ENCODE measurements around the gene GPR15.
"Not testable (repeated sequence)": the region's sequence is repeated elsewhere in the genome, so short reads cannot be mapped to it uniquely, and the experiment has no call there.

Gene GPR15

DNA sequence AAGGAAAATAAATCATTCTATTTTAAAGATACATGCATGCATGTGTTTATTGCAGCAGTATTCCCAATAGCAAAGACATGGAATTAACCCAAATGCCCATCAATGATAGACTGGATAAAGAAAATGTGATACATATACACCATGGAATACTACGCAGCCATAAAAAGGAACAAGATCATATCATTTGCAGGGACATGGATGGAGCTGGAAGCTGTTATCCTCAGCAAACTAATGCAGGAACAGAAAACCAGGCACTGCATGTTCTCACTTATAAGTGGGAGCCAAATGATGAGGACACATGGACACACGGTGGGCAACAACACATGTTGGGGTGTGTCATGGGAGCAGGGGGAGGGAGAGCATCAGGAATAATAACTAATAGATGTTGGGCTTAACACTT, 28.0 kb downstream of the GPR15 start:
- not testable (repeated sequence) for DNase-seq

DNA sequence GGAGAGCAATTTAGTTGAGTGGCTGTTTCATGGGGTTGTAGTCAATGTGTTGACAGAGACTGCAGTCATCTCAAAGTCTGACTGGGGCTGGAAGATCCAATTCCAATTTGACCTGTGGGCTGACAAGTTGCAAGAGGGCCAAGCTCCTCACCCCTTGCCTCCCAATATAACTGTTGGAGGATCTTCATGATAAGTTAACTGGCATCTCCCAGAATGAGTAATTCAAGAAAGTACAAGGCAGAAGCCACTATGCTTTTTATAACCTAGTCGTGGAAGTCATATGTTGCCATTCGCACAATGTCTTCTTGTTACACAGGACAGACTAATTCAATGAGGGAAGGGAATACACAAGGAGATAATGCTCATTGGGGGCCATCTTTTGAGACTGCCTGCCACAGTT, 29.1 kb downstream of the GPR15 start:
- DNase-seq: no peak

DNA sequence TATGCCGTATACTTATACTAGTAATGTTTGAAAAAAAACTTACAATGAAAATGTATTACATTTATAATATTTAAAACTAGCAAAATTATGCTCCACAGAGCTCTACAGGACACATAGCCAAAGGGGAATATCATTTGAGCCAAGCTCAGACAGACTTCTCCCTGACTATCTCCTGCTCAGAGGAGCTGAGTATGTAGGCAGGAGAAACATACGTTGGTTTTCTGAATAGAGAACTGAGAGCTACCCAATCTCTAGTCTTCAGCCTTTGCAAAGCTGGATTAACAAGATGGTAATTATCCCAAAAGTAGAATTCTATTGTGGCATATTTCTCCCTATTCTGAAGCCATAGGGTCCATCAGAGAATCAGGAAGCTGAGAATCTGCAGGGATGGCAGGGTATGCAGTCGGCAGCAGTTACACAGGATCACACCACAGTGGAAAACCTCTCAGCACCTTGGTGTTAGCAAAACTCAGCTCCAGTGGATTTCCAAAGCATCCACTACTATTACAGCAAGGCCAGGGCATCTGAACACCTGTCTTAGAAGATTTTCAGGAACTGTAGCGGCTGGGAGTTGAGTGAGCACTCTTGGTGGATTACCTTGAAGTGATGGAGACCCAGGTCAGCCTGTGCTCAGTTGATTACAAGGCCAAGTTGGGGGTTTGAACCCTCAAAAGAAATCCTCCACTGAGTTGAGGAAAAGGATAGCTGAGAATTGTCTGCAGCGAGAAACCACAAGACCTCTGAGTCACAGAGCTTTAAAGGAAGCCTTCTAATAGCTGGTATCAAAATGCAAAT, 30.1 kb downstream of the GPR15 start:
- no peak for DNase-seq

DNA sequence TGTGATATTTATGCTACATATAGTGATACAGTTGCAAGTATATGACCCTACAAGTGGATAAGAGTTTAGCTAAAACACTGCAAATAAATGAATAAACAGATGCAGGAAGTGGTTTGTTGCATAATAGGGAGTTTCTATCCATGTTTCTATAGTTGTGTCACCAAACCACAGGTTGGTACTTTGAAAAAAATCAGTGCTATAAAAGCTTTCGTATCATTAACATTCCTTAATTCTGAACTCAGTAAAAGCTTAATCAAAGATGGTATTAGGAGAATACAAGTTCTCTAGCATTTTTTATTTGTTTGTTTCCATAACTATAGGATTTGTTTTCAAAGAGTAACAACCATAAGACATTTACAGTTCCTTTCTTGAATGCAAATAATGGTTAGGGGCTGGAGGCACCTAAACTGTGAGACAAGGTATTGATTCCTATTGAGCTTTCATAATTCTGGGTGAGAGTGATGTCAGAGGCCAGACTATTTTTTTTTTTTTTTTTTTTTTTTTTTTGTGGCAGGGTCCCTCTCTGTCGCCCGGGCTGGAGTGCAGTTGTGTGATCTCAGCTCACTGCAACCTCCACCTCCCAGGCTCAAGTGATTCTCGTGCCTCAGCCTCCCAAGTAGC, 32.0 kb downstream of the GPR15 start:
- no peak for DNase-seq

DNA sequence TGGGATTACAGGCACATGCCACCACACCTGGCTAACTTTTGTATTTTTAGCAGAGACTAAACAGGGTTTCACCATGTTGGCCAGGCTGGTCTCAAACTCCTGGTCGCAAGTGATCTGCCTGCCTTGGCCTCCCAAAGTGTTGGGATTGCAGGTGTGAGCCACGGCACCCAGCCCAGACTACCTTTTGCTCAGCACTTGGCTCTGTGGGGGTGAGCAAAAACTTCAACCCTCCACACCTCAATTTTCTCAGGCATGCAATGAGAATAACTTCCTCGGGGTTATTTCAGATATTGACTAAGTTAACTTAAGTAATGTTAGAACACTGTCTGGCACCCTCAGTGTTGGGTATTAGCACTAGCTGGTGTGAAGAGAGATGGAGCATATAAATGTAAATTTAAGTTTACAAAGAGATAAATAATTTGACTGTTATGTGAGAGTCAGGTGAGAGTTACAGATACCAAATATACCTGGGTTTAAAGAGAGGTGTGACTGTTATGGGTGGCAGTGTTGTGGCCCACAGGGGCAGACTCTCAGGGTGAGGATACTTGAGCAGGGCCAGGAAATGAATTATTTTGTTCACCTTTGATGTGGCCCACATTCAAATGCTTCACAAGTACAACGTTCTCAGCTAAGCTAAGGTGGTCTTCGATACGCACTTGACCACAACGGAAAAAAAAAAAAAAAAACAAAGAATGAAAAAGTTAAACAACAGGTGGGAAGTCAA, 32.7 kb downstream of the GPR15 start:
- no peak for DNase-seq

DNA sequence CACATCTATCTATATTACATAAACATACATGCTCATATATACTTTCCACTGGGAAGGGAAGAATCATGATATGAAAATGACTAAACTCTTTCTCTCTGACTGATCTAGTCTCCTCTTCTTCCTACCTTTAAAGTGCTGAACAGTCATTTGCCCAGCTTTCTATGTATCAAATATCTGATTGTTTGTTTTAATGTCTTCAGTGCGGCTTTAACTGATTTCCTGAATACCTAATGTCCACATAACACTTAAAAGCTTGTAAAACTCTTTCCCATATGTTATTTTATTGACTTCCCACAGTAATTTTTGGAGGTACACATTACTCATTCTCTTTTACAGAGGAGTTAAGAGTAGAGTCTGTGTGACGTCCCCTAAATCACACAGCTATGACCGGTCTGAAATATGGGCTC, 33.5 kb downstream of the GPR15 start:
- DNase-seq: no peak

DNA sequence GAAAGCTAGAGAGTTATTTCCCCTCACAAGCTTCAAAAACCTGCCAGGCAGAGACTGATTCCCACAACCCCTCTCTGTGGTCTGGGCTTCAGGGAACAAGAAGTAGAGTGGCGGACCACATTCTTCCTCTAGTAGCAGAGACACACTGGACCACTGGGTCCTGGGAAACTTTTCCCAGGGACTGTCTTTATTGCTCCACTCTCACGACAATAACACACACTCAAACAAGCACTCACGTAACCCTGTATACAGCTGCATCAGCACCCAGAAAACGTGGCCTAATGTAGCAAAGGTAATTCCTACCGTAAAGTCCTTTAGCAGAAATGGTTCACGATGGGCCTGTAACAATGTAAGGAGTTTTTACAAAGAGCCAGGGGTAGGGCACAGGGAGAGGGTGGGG, 34.1 kb downstream of the GPR15 start:
- DNase-seq: no peak

DNA sequence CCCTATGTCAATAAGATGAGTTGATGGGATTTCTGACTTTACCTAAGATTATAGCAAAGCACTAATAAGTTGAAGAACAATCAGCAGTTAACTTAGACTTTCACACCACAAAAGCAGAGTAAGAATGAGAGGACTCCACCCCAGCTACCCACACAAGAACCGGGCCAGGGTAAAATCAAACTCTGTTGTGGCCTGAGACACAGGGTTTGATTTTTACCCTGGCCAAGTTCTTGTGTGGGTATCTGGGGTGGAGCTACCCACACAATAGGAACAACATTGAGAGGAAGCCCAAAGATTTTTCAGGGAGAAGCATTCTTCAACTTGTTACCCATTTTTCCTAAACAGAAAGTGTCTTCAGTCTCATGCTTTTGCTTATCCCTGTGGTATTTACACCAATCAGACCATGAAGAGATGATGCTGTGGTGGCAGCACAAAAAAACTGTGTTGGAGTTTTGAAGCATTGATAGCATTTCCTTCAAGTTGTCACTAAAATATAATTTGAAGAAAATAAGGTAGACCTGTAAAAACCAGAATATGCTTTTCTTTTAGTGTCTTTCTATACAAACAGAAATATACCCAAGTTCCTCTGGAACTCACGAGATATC, 36.0 kb downstream of the GPR15 start:
- DNase-seq: no peak

DNA sequence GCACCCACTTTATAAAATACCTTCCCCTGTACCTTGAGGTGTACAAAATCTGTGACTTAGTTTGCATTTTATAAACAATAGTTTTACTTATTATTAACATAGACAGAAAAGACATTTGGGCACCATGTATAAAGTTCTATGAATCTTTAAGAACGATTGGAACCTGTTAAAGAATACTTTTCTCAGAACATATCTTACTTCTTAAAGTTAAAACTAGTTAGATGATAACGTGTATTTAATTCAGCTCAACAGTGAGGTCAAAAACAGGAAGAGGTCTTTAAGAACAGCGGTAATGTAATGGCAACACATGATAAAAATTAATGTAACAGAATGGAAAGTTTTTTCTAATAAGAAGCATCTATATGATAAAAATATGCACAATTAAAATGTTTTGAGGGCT, 36.6 kb downstream of the GPR15 start:
- no peak for DNase-seq

DNA sequence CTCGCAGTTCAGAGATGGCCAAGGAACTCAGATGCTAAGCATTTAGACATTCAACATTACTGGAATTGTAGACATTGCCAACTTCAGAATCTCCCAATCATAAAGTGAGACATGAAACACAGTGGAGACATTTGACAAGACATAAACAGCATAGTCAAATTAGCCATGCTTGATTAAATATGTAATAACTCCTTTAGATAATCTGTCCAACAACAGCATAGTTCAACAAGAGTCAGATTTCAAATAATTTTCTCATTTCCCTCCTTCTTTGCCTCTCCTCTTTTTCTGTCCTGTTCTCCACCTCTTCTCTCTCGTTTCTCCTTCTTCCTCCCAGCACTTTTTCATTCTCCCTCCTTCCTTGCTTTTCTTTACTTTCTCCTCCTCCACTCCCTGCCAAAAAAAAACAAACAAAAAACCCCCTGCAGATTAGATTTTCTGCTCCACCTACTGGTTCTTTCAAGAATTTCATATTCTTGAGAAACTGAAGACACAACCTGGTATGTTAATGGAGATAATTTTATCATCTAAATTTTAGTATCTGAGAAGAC, 41.5 kb downstream of the GPR15 start:
- DNase-seq: no peak

DNA sequence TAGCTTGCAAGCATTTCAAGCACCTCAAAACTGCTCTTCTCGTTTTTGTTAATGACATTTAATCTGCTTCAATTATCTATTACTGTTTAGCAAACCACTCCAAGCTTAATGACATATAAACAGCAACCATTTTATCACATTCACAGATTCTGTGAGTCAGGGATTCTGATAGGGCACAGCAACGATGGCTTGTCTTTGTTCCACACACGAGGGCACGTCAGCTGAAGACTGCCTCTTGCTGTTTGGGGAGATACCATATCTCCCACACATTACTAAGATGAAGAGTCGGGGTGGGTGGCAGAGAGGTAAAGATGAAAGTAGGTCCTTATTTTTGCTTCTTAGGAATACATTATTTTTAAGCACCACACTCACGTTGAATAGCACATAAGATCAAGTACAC, 42.4 kb downstream of the GPR15 start:
- no peak for DNase-seq

DNA sequence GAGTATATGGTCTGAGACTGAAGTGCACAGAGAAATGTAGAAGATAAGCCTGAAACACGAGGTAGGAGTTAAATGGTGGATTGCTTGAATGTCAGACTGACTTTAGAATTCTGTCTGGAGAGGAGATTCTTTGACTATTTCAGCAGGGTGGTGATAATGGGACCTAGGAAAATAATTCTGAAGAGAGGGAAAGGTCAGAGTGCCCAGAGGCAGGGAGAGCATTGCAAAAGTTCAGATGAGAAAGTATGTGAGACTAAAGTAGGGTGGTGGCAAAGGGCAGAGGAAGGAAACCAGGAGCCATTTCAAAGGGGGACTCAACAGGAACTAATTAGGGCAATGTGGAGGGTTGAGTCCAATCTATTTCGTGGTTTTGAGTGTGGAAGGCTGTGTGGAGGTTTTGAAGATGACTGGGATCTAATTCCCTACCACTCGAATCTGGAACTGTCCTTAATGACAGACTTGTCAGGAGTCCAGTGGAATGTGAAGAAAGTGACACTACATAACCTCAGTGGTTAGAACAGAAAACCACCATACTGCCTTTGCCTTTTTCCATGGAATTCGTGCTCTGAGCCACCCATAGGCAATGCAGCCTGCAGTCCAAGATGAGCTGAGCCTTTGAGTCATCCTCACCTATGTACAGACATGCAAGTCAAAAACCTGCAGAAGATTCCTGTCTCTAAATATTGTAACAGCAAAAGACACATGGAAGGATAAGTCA, 45.6 kb downstream of the GPR15 start:
- no peak for DNase-seq

DNA sequence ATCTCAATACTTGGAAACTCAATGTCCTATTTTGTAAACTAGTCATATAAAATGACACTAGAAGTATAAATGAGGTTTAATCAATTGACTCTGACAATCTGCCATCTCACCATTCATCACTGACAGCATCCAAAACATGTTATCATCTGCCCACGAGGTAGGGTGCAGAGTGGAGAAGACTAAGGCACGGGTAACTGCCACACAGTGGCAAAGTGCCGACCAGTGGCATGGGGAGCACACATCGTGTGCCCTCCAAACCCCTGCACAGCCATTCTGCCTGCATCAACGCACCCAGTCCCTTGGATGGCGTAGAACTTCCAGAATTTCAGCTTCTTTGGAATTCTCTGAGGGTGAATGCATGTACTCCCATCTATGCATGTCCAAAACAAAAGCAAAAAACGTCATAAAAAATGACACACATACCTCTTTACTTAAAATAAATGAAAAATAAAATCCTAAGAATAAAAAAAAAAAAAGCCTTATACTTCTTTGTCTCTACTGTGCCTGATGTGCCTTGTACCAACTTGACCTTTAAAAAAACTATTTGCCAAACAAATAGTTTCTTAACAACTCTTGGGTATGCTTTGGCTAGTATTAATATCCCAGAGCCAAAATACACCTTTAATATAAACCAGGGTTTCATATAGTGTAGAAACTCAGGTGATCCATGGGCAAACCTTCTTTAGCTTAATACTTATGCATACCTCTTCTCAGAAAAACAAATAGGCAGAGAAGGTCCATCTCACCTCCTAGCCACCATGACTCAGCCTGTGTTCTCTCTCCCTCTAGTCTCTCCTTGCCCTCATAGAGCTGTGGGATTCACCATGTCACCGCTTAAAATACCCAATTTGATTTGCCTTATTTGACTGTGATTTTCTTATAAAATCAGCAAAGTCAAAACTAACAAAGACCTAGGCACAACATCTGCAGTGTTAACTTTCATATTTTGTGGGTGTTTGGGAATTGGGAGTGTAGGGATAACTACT, 48.9 kb downstream of the GPR15 start:
- no peak for DNase-seq

DNA sequence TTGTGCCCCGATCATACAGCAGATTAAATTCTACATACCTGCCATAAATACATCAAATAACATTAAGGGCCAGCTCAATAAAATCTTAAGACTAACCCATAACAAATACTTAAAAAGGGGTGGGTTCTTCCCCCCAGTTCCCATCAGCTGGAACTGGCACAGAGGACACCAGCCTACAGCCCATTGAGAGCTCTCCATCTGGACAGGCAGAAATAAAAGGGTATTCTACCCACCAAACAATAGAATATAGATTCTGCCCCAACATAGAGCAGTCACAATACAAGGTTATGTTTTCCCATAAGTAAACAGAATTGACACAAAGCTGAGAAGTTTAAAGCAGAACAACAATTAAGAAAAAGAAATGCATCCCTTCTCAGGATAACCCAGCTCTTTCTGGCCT, 49.7 kb downstream of the GPR15 start:
- no peak for DNase-seq

DNA sequence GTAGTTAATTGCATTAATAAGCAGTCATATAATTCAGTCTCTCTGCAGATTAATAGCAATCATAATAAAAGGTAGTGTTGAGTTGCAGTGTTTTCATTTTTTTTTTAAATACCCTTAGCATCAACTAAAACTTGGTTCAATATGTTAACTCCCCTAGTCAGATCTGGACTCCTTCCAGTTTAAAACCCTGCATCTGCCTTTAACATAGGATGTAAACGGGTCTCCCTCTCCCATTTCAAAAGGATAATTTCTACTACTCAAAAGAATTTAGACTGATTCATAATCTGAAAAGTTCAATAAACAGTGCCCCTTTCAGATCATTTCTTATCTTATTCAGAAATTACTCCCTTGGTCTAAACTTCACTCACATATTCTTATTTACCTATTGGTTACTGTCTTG, 50.3 kb downstream of the GPR15 start:
- no peak for DNase-seq

DNA sequence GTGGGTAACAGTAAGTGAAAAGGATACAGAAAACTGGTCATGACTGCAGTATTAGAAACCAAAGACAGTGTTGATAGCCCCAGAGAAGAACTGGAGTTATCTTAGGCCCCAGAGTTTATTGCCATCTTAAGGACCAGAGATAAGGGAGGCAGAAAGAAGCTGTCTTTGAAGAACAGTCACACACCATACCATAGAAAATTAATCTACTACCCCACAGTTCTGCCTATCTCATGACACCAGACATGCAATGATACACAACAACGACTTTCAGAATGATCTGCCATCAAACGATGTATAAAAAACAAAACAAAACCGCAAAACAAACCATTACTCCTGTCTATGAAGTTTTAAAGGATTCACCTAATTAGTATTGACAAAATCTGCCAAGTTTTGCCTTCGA, 52.0 kb downstream of the GPR15 start:
- DNase-seq: no peak

Measured in stimulated activated CD4-positive, alpha-beta T cell treated with anti-CD3 and anti-CD28 coated beads, Interleukin-4, amount 100 ng/mL, for 4 hours (primary cell).